GM18505 (cell line): ENCODE results near the gene MAP3K3.

Experiments
- ATAC-seq: cut with Tn5 transposase; IDR thresholded peaks from one replicate; pipeline ENCODE4 v1.9.1; 2021; ENCODE audit not compliant: unreplicated experiment
- POLR2A ChIP-seq: IDR thresholded peaks from 4 replicates; pipeline ENCODE4 v1.6.1; 2011; ENCODE audit warnings: borderline replicate concordance; ENCODE audit not compliant: insufficient read depth, insufficient read length; ENCODE audit errors: extremely low read depth

The MAP3K3 gene

GRCh38 chr17:63696381-63696961 is 74.3 kb downstream of the MAP3K3 start:
- no peak for TF ChIP-seq POLR2A
- ATAC-seq = no peak

- peak; percentile 74 for TF ChIP-seq POLR2A
- ATAC-seq = no peak
Observed at GRCh38 chr17:63697341-63698286, 75.4 kb downstream of the MAP3K3 start.

- ATAC-seq = no peak
Observed at GRCh38 chr17:63698381-63698885, 76.2 kb downstream of the MAP3K3 start.

GRCh38 chr17:63698886-63699637 is 76.8 kb downstream of the MAP3K3 start:
- TF ChIP-seq POLR2A = peak; percentile 56
- ATAC-seq = peak; percentile 31

More at GRCh38 chr17:63698381-63698885, 76.2 kb downstream of the MAP3K3 start:
- TF ChIP-seq POLR2A = no peak

GRCh38 chr17:63699638-63700527 is 77.7 kb downstream of the MAP3K3 start, which contains the start of gene LIMD2:
TSS of gene LIMD2 (minus strand) at chr17:63700125. CDS start at chr17:63699298, 827 bp downstream.
- peak; percentile 27 for ATAC-seq
- TF ChIP-seq POLR2A = peak; percentile 79

- peak; percentile 68 for TF ChIP-seq POLR2A
- peak; percentile 12 for ATAC-seq
Observed at GRCh38 chr17:63700528-63701455, 78.6 kb downstream of the MAP3K3 start.

- TF ChIP-seq POLR2A = no peak
- no peak for ATAC-seq
Observed at GRCh38 chr17:63701456-63701820, 79.2 kb downstream of the MAP3K3 start.

- ATAC-seq = no peak
- peak; percentile 31 for TF ChIP-seq POLR2A
Observed at GRCh38 chr17:63701868-63702720, 79.9 kb downstream of the MAP3K3 start.

- ATAC-seq = no peak
- no peak for TF ChIP-seq POLR2A
Observed at GRCh38 chr17:63702721-63703015, 80.5 kb downstream of the MAP3K3 start.

- no peak for ATAC-seq
- TF ChIP-seq POLR2A = no peak
Observed at GRCh38 chr17:63703029-63703428, 80.8 kb downstream of the MAP3K3 start.
